ENCODE measurements around the gene CACNA2D3. TPM values are rescaled to one million over a fixed set of nuclear protein-coding genes. Genes with fewer than 3 reads are reported as not detected.
A peak's percentile ranks its signal among the peaks of the same experiment; 100 is the strongest.

Gene CACNA2D3
- total RNA-seq, 1 experiment from 2014 or later, result not detected

DNA sequence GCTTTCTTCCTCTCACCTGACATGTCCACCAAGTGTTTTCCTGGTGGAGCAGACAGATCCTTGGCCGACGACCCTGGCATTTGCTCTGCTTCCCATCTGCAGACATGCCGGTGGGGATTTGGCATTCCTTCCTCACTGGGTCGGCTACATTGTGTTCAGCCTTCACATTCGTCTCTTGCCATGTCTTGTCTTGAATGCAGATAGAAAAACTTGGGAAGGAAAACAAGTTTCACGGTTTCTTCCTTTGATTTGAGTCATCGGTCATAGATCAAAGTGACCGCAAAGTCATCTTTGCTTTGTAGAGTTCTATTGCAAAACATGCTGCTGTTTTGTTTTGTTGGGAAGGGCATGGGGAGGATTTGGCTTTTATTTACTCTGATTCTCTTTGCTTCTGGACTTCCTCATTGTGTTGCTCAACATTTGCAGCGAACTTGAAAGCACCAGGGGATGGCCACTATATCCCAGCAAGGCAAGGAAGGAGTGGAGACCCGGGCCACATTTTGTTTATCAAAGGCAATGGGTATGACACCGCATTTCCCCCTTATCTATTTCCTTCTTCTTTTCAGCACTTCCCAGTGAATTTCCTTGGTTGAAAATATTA is 321.3 kb downstream of the CACNA2D3 start:
- H3K4me3 Mint-ChIP-seq (ENCODE audit: unreplicated experiment), result no peak overlapping the region
- H3K27ac Mint-ChIP-seq (ENCODE audit: unreplicated experiment), result no peak overlapping the region
- H3K4me1 Mint-ChIP-seq (ENCODE audit: low read depth, unreplicated experiment), result peaks cover 8% of the 10 kb centered on the region
- no peaks in the 10 kb centered on the region for H3K27me3 Mint-ChIP-seq (ENCODE audit: insufficient read depth, unreplicated experiment)
- intact Hi-C loops (cut with micrococcal nuclease; ENCODE audit: unreplicated experiment), result no loop called here
- POLR2A ChIA-PET, result no interaction called here
- no peaks in the 10 kb centered on the region for H3K27me3 ChIP-seq (replicated peaks; ENCODE audit: control insufficient read depth, insufficient read depth, low read length)
- peak in 1 of 2 experiments; percentile 30 for DNase-seq
- no peak overlapping the region for H3K4me3 ChIP-seq (ENCODE audit: low read depth, low read length)
- no TSS peak for BruUV-seq (replicated peaks)
- no peaks in the 10 kb centered on the region for H3K9me3 Mint-ChIP-seq (ENCODE audit: unreplicated experiment)
- H3K36me3 Mint-ChIP-seq (ENCODE audit: insufficient read depth, unreplicated experiment), result no peaks in the 10 kb centered on the region
- no peaks in the 10 kb centered on the region; the same call in 1 of the 2 replicates for H3K4me1 ChIP-seq
- TF ChIP-seq CTCF (IDR thresholded peaks at IDR 0.05; ENCODE audit: insufficient read depth in 1 of 2, low read depth in 1 of 2, low read length in 1 of 2, severe bottlenecking in 1 of 2, unreplicated experiment in 1 of 2), result no peak
- H3K9me3 ChIP-seq, result no peaks in the 10 kb centered on the region
- no peaks in the 10 kb centered on the region for H3K36me3 ChIP-seq (ENCODE audit: control insufficient read depth, insufficient read depth, low read length)
- CTCF ChIA-PET, result no interaction called here

GRCh38 chr3:54445630-54446029 is 323.3 kb downstream of the CACNA2D3 start:
- ChIA-PET POLR2A (no interaction called here), CTCF (no interaction called here)
- H3K27me3 Mint-ChIP-seq (ENCODE audit: insufficient read depth, unreplicated experiment), result no peaks in the 10 kb centered on the region
- no peak for DNase-seq
- H3K4me3 ChIP-seq (ENCODE audit: low read depth, low read length), result no peak overlapping the region
- no TSS peak for BruUV-seq (replicated peaks)
- no peaks in the 10 kb centered on the region for H3K9me3 ChIP-seq
- TF ChIP-seq CTCF (IDR thresholded peaks at IDR 0.05; ENCODE audit: insufficient read depth in 1 of 2, low read depth in 1 of 2, low read length in 1 of 2, severe bottlenecking in 1 of 2, unreplicated experiment in 1 of 2), result no peak
- H3K9me3 Mint-ChIP-seq (ENCODE audit: unreplicated experiment), result no peaks in the 10 kb centered on the region
- intact Hi-C loops (cut with micrococcal nuclease; ENCODE audit: unreplicated experiment), result no loop called here
- H3K36me3 Mint-ChIP-seq (ENCODE audit: insufficient read depth, unreplicated experiment), result no peaks in the 10 kb centered on the region
- H3K27me3 ChIP-seq (replicated peaks; ENCODE audit: control insufficient read depth, insufficient read depth, low read length), result no peaks in the 10 kb centered on the region
- H3K4me1 ChIP-seq, result no peaks in the 10 kb centered on the region; the same call in 1 of the 2 replicates
- peaks cover 8% of the 10 kb centered on the region for H3K4me1 Mint-ChIP-seq (ENCODE audit: low read depth, unreplicated experiment)
- H3K27ac Mint-ChIP-seq (ENCODE audit: unreplicated experiment), result no peak overlapping the region
- no peak overlapping the region for H3K4me3 Mint-ChIP-seq (ENCODE audit: unreplicated experiment)
- H3K36me3 ChIP-seq (ENCODE audit: control insufficient read depth, insufficient read depth, low read length), result no peaks in the 10 kb centered on the region

DNA sequence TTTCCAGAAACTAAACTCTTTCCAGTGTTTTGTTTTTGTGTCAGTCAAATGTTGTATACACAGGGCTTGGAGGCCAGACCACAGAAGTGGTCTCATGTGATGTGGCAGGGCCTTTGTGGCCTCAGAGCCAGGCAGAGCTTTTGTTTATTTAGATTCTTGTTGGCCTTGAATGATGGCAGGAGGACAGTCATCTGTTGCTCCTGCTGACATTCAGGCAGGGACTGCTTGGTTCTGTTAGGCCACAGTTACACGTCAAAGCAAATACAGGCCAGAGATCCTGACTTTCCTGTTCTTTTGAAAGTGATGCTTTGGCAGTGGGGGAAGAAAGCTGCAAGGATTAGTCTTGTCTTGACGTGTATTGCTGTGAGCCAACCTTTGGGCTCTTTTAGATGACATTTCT is 325.1 kb downstream of the CACNA2D3 start:
- Mint-ChIP-seq H3K36me3 (ENCODE audit: insufficient read depth, unreplicated experiment) (no peaks in the 10 kb centered on the region), H3K4me1 (ENCODE audit: low read depth, unreplicated experiment) (peaks cover 8% of the 10 kb centered on the region), H3K4me3 (ENCODE audit: unreplicated experiment) (no peak overlapping the region), H3K9me3 (ENCODE audit: unreplicated experiment) (no peaks in the 10 kb centered on the region), H3K27ac (ENCODE audit: unreplicated experiment) (no peak overlapping the region), H3K27me3 (ENCODE audit: insufficient read depth, unreplicated experiment) (peaks cover 3% of the 10 kb centered on the region)
- TF ChIP-seq CTCF (IDR thresholded peaks at IDR 0.05; ENCODE audit: insufficient read depth in 1 of 2, low read depth in 1 of 2, low read length in 1 of 2, severe bottlenecking in 1 of 2, unreplicated experiment in 1 of 2), result no peak
- H3K9me3 ChIP-seq, result no peaks in the 10 kb centered on the region
- intact Hi-C loops (cut with micrococcal nuclease; ENCODE audit: unreplicated experiment), result no loop called here
- H3K27me3 ChIP-seq (replicated peaks; ENCODE audit: control insufficient read depth, insufficient read depth, low read length), result no peaks in the 10 kb centered on the region
- no peak for DNase-seq
- ChIA-PET POLR2A (no interaction called here), CTCF (no interaction called here)
- BruUV-seq (replicated peaks), result no TSS peak
- H3K36me3 ChIP-seq (ENCODE audit: control insufficient read depth, insufficient read depth, low read length), result no peaks in the 10 kb centered on the region
- no peaks in the 10 kb centered on the region; the same call in 1 of the 2 replicates for H3K4me1 ChIP-seq
- no peak overlapping the region for H3K4me3 ChIP-seq (ENCODE audit: low read depth, low read length)

Measured in Caco-2 (cell line).